HL-60/S4 treated with phorbol 12-myristate 13-acetate at 8.2 ng/mL for 4 days and 3 days (cell line): ENCODE data around the gene CIITA.

Source experiments
- in situ Hi-C: fragments of 300-500 bp; cut with MboI; formaldehyde crosslinking; loops from 2 replicates; pipeline ENCODE4 v1.15.0; 2022; ENCODE audit warnings: low sequenced_read_pairs

CIITA gene

DNA sequence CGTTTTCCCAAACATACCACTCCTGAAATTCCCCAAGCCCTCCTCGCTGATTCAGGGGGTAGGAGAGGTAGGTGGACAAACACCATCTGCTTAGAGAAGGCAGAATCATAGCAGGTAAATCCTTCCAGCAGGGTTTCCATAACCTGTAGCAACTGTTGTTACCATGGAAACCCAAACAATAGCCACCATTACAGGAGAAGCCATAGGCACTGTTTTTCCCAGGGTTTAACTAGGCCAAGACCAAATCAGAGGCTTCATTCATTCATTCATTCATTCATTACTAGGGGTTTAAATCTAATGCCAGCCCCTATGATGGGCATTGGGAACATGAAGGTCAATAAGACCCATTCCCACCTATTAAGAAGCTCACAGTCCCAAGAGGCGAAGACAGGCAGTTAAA is 25.5 kb upstream of the CIITA start:
- in situ Hi-C loops = no loop called here

DNA sequence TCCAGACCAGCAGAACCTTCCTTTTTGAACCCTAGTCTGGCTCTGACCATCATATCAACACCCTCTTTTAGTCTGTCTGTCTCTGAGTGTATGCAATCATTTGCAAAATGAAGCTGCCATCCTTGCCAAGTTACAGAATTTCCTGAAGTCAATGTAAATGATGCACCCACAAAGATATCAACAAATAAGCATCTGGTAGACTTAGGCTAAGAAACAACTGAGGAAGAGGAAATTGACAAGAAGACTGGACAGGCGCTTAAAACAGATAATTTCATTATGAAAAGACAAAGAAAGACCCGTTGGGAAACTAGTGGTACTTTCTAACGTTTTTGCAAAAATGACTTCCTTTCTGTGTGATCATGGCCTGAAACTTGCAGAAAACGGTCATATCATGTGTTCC is 24.7 kb upstream of the CIITA start:
- in situ Hi-C loops = no loop called here

GRCh38 chr16:10852948-10853347 is 24.1 kb upstream of the CIITA start:
- in situ Hi-C loops = no loop called here

DNA sequence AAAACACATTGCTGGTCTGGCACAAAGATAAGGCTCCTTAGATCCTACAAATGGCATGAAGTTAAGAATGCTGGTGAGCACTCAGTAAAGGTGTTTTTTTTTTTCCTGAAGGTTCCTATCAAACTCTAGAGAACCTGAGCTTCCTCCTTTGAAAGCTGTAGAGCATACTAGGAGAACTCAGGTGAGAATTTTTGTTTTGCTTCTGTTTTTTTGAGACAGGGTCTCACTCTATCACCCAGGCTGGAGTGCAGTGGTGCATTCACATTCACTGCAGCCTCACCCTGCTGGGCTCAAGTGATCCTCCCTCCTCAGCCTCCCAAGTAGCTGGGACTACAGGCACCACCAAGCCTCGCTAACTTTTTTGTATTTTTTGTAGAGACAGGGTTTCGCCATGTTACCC is 21.0 kb upstream of the CIITA start:
- in situ Hi-C loops = no loop called here

DNA sequence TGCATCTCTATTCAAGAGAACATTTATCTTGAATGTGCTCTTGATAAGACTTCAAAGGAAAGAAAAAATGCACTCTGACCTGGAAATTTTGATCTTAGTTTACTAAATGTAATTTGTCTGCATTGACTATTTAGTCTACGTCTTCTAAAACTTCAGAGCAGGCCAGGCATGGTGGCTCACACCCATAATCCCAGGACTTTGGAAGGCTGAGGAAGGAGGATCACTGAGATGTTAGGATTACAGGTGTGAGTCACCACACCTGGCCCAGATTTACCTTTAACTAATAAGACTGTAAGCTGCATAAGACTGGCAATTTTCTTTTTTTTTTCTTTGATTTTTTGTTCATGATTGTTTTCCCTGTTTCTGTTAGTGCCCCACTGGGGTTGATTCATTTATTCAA is 18.8 kb upstream of the CIITA start:
- in situ Hi-C loops = no loop called here

DNA sequence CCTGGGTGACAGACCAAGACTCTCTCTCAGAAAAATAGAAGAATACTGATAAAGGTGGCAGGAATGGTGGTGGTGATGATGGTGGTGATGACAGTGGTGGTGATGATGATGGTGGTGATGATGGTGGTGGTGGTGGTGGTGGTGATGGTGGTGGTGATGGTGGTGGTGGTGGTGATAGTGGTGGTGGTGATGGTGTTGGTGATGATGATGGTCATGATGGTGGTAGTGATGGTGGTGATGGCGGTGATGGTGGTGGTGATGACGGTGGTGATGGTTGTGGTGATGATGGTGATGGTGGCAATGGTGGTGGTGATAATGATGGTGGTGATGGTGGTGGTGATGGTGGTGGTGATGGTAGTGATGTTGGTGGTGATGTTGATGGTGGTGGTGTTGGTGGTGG is 18.0 kb upstream of the CIITA start:
- in situ Hi-C loops = no loop called here

DNA sequence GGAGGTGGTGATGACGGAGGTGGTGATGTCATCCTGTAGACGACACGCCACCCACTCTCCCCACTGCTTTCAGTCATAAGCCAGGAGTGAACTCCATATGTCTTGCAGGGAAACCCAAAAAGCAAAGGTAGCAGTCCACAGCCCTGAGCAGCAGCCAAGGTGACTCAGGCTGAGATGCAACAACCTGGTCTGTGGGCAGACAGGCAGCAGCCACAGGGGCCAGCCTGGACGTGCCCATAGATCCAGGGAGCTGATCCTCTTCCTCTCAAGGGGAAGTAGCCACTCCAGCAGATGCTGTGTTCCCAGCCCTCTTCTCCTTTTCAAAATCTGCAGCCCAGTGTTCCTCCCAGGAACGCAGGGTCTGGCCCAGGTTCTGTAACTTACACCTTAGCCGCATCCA is 17.3 kb upstream of the CIITA start:
- in situ Hi-C loops = no loop called here

GRCh38 chr16:10862438-10862837 is 14.6 kb upstream of the CIITA start:
- in situ Hi-C loops = no loop called here

GRCh38 chr16:10865991-10866966 is 10.7 kb upstream of the CIITA start:
- in situ Hi-C loops = no loop called here

DNA sequence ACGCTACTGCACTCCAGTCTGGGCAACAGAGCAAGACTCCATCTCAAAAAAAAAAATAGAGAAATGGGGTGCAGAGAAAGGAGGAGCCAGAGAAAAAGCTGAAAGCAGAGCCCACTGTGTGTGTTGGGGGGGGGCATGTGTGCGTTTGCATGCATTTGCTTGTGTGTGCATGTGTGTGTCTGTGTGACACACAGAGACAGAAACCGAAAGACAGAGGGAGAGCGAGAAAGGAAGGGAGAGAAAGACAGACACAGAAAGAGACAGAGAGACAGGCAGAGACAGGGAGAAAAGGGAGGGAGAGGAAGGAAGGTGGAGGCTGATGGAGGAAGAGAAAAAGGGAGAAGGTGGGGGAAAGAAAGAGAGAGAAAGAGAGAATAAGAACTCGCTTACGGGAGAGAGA is 9.8 kb upstream of the CIITA start:
- in situ Hi-C loops = no loop called here

GRCh38 chr16:10868104-10868595 is 8.9 kb upstream of the CIITA start:
- in situ Hi-C loops = no loop called here

DNA sequence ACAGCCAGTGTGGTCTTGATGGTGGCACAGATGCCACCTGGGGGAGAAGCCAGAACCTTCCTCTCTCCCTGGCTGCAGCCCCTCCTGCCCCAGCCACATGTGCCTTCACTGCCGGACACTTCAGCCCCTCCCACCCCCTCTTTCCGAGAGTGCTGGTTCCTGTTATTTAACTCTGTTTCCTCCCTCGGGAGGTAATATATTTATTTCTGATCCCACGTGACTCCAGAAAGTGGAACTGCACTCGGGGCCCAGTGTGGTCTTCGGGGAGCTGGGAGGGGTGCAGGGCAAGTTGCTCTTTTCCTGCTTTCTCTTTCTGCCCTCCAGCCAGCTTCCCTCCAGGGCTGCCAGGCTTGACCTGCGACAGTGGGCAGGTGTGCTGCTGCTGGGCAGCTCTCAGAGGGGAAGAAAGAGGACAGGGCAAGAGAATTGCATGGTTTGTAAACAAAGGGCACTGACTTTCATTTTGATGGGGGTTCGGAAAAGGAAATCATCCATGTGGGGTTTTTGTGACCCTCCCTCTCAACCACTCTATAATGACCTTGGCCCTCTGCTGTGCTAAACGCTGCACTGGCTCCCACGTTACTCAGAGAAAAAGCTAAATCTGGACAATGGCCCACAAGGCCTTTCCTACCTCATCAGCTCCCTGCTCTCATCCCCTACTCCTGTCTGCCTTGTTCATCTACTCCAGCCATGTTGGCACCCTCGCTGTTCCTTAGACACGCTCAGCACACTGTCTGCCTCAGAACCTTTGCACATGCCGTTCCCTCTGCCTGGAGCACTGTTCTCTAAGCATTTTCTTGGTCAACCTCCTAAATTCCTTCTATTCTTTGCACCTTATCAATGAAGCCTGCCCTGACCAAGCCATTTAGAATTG is 8.2 kb upstream of the CIITA start:
- in situ Hi-C loops = no loop called here

GRCh38 chr16:10870137-10870776 is 6.7 kb upstream of the CIITA start:
- in situ Hi-C loops = no loop called here

DNA sequence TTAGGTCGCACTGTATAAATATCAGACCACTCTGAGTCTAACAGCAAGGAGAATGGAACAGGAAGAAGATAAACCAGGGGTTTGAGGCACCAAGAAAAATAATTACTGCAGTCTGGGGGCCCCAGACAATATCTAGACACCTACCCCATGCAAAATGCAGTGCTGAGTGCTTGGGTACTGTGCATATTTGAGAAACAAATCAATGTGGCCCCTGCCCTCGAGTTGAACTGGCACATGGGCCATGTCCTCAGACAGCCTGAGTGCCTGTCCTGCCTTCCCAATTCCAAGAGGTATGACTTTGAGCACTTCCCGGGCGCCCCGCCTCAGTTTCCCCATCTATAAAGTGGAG is 6.2 kb upstream of the CIITA start:
- in situ Hi-C loops = no loop called here

GRCh38 chr16:10871157-10871991 is 5.6 kb upstream of the CIITA start:
- in situ Hi-C loops = no loop called here

DNA sequence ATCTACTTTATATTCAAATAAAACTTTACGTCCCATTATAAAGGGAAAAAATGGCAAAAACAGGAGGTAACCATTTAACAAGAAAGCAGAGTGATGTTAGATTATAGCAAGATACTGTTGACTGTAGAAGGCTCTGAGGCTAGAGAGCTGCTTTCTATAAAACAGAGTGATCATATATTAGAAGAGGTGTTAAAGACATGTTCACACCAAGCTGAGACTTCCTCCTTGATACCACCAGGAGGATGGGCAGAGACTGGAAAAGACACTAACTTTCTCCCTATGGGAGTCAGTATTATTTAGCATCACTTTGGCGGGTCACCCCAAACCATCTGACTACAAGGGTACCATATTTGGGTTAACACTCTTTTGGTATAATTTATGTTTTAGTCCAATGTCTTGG is 687 bp upstream of the CIITA start:
- in situ Hi-C loops = no loop called here

- in situ Hi-C loops = no loop called here
These were observed 507 bp downstream of the CIITA start for GRCh38 chr16:10877472-10877946.

- in situ Hi-C loops = no loop called here
These were observed 1.3 kb downstream of the CIITA start for GRCh38 chr16:10878328-10878643.

DNA sequence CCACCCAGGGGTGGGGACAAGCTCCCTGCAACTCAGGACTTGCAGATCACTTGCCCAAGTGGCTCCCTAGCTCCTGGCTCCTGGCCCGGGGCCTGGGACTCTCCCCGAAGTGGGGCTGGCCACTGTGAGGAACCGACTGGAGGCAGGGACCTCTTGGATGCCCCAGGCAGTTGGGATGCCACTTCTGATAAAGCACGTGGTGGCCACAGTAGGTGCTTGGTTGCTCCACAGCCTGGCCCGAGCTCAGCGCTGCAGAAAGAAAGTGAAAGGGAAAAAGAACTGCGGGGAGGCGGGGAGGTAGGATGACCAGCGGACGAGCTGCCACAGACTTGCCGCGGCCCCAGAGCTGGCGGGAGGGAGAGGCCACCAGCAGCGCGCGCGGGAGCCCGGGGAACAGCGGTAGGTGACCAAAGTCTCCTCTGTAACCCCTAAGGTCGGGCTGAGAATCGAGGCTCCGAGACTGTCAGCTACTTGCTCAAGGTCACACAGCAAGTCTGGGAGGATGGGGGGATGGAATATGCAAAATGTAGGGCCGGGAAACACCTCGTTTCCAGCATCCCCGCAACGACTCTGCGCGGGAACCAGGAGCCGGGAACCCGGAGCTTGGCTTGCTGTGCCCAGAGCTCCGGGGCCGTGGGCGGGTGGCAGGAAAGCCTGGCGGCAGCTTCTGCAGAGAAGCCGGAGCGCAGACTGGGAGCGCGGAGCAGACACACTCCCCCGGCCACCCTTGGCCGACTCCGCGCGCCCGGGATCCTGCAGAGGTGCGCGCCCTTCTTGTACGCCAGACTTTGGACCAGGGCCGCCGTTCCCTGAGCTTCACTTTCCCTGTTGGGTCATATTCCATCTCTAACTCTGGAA is 1.9 kb downstream of the CIITA start:
- in situ Hi-C loops = no loop called here
